Measurements from ENCODE around the gene PTPRK. TPM values are rescaled to one million over a fixed set of nuclear protein-coding genes. Genes with fewer than 3 reads are reported as not detected.

The PTPRK gene
- total and polyA plus RNA-seq, 10 of the 15 experiments (the other 5 are each of a cell fraction or from before 2014, with no cell fraction given): 0.23 to 1.9 (median 0.55) TPM

GRCh38 chr6:127934956-127935355 lies 585.4 kb downstream of the PTPRK start:
- intact Hi-C loops (cut with micrococcal nuclease; ENCODE audit: unreplicated experiment) (no loop called here), in situ Hi-C loops (cut with MboI) (no loop called here)
- Histone ChIP-seq H3K79me2 (ENCODE audit: control insufficient read depth, insufficient read depth, low read length) (no peaks in the 10 kb centered on the region), H3K4me3 (no peak overlapping the region), H3K9ac (ENCODE audit: control insufficient read depth, insufficient read depth, low read length) (no peak overlapping the region), H3K36me3 (ENCODE audit: control insufficient read depth in 2 of 2, insufficient read depth in 2 of 2, low read length in 1 of 2) (no peaks in the 10 kb centered on the region), H3K9me3 (replicated peaks; ENCODE audit: control insufficient read depth, insufficient read depth, low read length) (no peaks in the 10 kb centered on the region; the same call in 2 of the 3 replicates), H4K20me1 (ENCODE audit: control insufficient read depth, insufficient read depth) (no peaks in the 10 kb centered on the region), H3K4me2 (ENCODE audit: control insufficient read depth, insufficient read depth) (no peak overlapping the region), H3K27me3 (replicated peaks in 1 of 2; ENCODE audit: control insufficient read depth in 2 of 2, insufficient read depth in 2 of 2, low read length in 1 of 2) (no peaks in the 10 kb centered on the region), H2AFZ (ENCODE audit: control insufficient read depth, low read depth, low read length) (no peak overlapping the region), H3K4me1 (ENCODE audit: control insufficient read depth, insufficient read depth, low read length) (no peaks in the 10 kb centered on the region), H3K27ac (ENCODE audit: control insufficient read depth, insufficient read depth) (no peak overlapping the region)
- ChIA-PET CTCF (no interaction called here), SMC1A (ENCODE audit: uncharacterized antibody, unreplicated experiment) (no interaction called here), POLR2A (no interaction called here), RAD21 (ENCODE audit: unreplicated experiment) (no interaction called here)
- no peak for TF ChIP-seq JUND (IDR thresholded peaks at IDR 0.05; ENCODE audit: low read depth, low read length)
- no peak for TF ChIP-seq MXI1 (IDR thresholded peaks at IDR 0.05; ENCODE audit: low read depth, low read length)
- TF ChIP-seq EGR1 (IDR thresholded peaks at IDR 0.05; ENCODE audit: borderline replicate concordance in 1 of 2, low read depth in 2 of 2, low read length in 2 of 2): no peak
- no peak for TF ChIP-seq ZNF207 (IDR thresholded peaks at IDR 0.05; ENCODE audit: borderline replicate concordance)
- no peak for TF ChIP-seq HSF1 (IDR thresholded peaks at IDR 0.05; ENCODE audit: low read depth, low read length)
- TF ChIP-seq SPI1 (IDR thresholded peaks at IDR 0.05; ENCODE audit: borderline replicate concordance, insufficient read depth, low read depth, low read length): no peak
- DNase-seq (ENCODE audit: low read depth, low spot score) (no peak), ATAC-seq (no peak), FAIRE-seq (no peak)
- BruUV-seq (replicated peaks): no TSS peak
- 70% methylated on average over 1 of the region's 1 CpG for WGBS (ENCODE audit: insufficient coverage, insufficient replicate concordance, low lambda C conversion rate, missing lambda C conversion rate)

Data from GM12878 (cell line).